NCI-H2227 treated with DMSO at 0.1 percent for 48 hours (cell line): Measurements from ENCODE around the gene FAF1.
"Not testable (repeated sequence)": the region's sequence is repeated elsewhere in the genome, so short reads cannot be mapped to it uniquely, and the experiment has no call there.

Experiments
- DNase-seq: peaks from one replicate; lab custom pipeline; 2025; lab: John Stamatoyannopoulos, UW

FAF1 gene

DNA sequence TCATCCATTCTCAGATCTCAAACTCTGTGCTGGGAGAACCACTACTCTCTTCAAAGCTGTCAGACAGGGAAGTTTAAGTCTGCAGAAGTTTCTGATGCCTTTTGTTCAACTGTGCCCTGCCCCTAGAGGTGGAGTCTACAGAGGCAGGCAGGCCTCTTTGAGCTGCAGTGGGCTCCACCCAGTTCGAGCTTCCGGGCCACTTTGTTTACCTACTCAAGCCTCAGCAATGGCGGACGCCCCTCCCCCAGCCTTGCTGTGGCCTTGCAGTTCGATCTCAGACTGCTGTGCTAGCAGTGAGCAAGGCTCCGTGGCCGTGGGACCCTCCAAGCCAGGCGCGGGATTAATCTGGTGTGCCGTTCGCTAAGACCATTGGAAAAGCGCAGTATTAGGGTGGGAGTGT, 49.7 kb downstream of the FAF1 start:
- not testable (repeated sequence) for DNase-seq

DNA sequence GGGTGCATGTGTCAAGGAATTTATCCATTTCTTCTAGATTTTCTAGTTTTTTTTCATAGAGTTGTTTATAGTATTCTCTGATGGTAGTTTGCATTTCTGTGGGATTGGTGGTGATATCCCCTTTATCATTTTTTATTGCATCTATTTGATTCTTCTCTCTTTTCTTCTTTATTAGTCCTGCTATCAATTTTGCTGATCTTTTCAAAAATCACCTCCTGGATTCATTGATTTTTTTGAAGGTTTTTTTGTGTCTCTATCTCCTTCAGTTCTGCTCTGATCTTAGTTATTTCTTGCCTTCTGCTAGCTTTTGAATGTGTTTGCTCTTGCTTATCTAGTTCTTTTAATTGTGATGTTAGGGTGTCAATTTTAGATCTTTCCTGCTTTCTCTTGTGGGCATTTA, 52.5 kb downstream of the FAF1 start:
- not testable (repeated sequence) for DNase-seq

DNA sequence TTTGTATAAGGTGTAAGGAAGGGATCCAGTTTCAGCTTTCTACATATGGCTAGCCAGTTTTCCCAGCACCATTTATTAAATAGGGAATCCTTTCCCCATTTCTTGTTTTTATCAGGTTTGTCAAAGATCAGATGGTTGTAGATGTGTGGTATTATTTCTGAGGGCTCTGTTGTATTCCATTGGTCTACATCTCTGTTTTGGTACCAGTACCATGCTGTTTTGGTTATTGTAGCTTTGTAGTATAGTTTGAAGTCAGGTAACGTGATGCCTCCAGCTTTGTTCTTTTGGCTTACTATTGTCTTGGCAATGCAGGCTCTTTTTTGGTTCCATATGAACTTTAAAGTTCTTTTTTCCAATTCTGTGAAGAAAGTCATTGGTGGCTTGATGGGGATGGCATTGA, 54.0 kb downstream of the FAF1 start:
- DNase-seq = not testable (repeated sequence)

DNA sequence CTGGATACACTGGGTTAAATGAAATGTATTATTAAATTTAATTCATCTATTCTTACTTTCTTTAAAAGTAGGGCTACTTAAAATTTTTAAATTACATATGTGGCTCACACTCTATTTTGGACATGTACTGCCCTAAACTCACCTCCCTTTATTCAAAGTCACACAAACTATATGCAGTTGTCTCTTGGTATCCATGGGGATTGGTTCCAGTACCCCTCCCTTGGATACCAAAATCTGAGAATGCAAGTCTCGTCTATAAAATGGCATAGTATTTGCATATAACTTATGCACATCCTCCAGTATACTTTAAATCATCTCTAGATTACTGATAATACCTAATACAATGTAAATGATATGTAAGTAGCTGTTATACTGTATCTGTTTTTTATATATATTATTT, 57.6 kb downstream of the FAF1 start:
- DNase-seq = no peak

DNA sequence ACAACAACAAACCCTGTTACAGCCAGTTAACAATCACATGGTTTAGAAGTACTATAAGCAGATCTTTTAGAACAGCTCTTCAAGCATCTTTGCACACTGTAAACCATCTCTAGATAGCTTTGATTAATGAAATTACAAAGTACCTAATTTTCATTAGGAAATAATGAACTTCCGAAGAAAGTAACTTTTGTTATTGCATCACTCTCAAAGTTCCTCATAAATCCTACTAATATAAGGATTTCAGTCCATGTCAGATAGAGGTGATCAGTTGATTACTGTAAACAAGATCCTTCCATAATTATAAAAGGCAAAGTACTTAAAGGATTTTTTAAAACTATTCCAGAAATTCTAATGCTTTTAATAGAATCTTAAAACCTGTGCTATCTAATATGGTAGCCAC, 58.2 kb downstream of the FAF1 start:
- no peak for DNase-seq

DNA sequence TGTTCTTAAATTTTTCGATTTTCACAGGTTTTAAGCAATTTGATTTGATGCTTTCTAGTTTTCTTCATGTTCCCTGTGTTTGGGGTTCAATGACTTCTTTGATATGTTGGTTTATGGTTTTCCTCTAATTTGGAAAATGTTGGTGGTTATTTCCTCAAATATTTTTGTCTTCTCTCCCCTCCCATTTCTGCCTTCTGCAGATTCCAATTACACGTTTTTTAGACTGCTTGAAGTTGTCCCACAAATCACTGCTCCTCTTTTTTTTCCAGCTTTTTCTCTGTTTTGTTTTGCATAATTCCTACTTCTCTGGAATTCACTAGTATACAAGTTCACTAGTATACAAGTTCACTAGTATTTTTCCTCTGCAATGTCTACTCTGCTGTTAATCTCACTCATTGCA, 61.3 kb downstream of the FAF1 start:
- no peak for DNase-seq

DNA sequence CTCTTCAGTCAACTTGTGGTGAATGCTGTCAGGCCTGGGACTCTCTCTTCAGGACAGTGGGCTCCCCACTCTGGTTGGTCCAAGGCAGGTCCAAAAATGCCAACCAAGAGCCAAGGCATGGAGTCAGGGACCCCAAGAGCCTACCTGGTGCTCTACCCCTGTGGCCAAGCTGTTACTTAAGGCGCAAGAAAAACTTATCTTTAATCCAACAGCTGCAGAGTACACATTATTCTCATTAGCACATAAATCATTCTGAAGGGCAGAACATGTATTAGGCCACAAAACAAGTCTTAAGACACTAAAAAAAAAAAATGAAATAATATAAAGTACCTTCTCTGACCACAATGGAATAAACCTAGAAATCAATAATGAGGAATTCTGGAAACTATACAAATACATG, 65.7 kb downstream of the FAF1 start:
- no peak for DNase-seq

DNA sequence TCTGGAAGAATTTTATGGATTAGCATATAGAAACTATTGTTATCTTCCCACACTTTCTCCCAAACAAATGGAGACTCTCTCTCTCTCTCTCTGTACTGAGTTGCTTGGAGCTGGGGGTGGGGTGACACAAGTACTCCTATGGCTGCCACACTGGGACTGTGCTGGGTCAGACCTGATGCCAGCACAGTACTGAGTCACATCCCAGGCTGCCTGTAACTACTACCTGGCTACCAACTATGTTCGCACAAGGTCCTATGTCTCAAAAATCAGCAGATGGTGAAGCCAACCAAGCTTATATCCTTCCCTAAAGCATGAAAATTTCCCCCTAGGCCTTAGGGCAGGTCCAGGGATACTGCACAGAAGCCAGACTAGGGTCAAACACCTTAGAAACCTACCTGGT, 66.6 kb downstream of the FAF1 start:
- DNase-seq = no peak

DNA sequence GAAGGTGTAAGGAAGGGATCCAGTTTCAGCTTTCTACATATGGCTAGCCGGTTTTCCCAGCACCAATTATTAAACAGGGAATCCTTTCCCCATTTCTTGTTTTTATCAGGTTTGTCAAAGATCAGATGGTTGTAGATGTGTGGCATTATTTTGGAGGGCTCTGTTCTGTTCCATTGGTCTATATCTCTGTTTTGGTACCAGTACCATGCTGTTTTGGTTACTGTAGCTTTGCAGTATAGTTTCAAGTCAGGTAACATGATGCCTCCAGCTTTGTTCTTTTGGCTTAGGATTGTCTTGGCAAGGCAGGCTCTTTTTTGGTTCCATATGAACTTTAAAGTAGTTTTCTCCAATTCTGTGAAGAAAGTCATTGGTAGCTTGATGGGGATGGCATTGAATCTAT, 72.5 kb downstream of the FAF1 start:
- DNase-seq = not testable (repeated sequence)

DNA sequence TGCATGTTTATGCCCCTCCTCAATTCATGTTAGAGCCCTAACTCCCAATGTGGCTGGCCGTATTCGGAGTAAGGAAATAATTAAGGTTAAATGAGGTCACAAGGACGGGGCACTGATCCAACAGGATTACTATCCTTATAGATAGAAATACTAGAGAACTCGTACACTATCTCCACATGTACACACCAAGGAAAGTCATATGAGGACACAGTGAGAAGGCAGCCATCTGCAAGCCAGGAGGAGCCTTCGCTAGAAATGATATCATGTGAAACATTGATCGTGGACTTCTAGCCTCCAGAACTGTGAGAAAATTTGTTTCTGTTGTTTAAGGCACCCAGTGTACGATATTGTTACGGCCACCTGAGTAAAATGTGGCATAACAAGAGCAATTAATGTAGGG, 79.7 kb downstream of the FAF1 start:
- DNase-seq = no peak

DNA sequence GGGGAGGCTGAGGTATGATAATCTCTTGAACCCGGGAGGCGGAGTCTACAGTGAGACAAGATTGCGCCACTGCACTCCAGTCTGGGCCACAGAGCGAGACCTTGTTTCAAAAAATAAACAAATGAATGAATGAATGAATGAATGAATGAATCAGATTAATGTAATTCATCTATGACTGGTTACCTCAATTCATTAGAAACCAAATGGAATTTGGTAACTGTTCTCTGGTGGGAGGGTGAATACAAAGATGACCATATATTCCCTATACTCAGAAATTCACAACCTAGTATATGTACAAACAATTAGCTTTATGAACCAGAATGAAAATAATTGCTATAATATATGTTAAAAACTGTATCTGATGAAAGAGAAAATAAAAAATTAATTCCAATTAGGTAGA, 80.9 kb downstream of the FAF1 start:
- no peak for DNase-seq

DNA sequence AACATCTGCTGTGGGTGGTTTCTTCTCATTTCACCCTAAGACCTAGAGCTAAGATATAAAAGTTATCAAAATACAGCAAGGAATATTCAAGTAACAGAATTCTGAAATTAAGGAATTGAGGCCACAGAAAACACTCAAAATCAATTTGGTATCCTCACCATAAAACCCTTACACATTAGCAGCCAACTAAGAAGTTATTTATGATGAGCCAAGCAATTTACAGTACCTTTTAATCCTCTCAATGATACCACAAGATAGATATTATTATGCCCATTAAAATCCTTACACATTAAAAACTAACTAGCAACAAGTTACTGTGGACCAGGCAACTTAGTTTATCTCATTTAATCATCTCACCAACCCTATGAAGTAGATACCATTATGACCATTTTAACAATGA, 81.6 kb downstream of the FAF1 start:
- DNase-seq = no peak

DNA sequence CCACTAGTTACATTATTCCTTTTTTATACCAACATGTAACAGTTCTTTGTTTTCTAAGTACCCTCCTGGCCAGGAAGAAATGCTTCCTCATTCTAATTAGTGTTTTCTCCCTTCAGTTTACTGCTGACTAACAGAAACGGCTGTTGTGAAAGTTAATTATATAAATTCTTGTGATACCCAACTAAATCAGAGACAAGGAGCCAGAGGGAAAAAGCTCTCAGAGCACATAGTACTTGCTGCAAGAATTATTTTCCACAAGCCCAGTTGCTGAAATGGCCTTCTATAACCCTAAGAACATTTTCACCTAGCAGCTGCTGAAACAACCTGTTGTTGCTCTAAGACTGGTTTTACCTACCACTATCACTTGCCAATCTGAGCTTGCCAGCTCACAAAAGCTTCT, 82.4 kb downstream of the FAF1 start:
- DNase-seq = no peak

DNA sequence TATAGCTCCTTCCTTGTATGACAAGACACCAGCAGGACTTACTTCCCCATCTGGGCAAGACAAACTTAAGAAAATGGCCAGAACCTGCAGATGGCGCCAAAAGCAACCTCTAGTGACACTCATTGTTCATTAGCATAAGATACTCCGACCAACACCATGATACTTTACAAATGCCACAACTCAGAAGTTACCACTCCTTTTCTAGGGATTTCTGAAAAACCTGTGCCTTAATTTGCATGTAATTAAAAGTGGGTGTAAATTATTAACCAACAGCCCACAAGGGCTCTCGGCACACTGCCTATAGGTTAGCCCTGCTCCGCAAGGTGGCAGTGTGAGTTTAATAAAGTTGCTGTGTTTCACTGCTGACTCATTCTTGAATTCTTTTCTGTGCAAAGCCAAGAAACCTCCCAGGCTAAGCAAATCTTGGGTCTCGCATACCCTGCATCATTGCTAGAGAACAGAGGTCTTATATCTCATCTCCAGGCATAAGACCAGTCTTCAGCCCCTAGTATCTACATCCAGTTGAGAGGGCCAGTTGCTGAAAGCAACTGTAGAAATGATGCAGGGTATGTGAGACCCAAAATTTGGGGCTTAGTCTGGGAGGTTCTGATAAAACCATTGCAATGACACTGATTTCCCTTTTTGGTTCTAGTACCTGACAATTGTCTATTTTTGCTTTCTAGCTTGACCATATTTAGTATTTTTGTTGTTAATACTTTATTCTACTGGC, 86.4 kb downstream of the FAF1 start:
- no peak for DNase-seq

DNA sequence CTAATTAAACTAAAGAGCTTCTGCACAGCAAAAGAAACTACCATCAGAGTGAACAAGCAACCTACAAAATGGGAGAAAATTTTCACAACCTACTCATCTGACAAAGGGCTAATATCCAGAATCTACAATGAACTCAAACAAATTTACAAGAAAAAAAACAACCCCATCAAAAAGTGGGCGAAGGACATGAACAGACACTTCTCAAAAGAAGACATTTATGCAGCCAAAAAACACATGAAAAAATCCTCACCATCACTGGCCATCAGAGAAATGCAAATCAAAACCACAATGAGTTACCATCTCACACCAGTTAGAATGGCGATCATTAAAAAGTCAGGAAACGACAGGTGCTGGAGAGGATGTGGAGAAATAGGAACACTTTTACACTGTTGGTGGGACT, 95.2 kb downstream of the FAF1 start:
- not testable (repeated sequence) for DNase-seq

DNA sequence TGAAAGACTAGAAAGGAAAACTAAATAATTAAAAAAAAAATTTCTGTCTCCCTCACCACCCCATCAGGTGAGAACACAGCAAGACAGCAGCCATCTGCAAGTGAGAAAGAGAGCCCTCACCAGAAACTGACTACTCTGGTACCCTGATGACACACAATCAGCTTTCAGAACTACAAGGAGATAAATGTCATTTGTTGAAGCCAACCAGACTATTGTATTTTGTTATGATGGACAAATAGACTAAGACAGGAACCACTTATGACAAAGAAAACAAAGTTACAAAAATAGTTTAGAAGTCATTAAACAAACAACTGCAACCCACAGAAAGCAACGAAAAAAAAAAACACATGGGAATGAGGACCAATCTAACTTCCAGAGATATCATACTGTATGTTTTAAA, 98.3 kb downstream of the FAF1 start:
- DNase-seq = no peak

DNA sequence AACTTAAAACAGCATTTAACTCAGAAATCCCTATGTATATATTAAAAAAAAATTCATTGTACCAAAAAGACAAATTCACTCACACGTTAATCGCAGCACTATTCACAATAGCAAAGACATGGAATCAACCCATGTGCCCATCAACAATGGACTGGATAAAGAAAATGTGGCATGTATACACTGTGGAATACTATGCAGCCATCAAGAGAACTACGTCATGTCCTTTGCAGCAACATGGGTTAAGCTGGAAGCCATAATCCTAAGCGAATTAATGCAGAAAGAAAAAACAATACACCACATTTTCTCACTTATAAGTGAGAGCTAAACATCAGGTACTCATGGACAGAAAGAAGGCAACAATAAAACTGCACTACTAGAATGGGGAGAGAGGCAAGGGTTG, 99.4 kb downstream of the FAF1 start:
- no peak for DNase-seq

DNA sequence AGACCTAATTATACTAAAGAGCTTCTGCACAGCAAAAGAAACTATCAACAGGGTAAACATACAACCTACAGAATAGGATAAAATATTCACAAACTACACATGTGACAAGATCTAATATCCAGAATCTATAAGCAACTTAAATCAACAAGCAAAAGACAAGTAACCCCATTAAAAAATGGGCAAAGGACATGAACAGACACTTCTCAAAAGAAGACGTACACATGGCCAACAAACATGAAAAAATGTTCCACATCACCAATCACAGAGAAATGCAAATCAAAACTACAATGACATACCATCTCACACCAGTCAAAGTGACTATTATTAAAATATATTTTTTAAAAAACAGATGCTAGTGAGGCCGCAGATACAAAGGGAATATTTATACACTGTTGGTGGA, 99.8 kb downstream of the FAF1 start:
- no peak for DNase-seq

DNA sequence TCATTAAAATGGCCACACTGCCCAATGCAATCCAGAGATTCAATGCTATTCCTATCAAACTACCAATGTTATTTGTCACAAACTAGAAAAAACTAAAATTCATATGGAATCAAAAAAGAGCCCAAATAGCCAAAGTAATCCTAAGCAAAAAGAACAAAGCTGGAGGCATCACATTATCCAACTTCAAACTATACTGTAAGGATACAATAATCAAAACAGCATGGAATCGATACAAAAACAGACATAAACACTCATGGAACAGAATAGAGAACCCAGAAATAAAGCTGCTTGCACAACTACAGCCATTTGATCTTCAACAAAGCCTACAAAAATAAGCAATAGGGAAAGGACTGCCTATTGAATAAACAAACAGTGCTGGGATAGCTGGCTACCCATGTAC, 100.4 kb downstream of the FAF1 start:
- no peak for DNase-seq

DNA sequence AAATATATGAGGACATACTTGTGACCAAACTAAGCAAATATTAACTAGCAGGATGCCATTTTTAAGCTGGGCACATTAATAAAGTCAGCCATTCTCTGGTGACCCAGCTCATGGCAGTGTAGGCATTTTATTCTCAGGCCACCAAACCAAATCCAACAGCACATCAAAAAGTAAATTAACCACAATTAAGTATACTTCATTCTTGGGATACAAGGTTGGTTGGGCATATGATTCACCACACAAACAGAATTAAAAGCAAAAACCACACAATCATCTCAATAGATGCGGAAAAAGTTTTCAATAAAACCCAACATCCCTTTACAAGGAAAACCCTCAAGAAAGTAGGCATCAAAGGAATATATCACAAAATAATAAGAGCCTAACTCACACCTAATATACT, 101.3 kb downstream of the FAF1 start:
- DNase-seq = no peak

DNA sequence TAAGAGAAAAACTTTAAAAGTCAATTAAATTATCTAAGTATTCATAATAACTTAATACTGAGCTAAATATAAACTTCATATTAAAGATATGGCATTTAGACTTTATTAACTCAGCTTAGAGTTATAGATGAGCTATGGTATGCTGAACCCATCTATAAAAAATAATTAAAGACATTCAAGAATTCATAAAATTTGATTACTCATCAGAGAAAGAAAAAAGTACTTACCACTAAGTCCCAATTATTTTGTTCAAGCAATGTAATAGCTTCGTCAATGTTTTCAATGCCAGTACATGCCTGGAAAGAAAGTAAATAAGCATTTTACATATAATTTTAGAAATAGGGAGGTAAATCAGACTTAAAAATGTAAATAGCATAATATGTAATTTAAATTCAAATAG, 102.4 kb downstream of the FAF1 start:
- no peak for DNase-seq

DNA sequence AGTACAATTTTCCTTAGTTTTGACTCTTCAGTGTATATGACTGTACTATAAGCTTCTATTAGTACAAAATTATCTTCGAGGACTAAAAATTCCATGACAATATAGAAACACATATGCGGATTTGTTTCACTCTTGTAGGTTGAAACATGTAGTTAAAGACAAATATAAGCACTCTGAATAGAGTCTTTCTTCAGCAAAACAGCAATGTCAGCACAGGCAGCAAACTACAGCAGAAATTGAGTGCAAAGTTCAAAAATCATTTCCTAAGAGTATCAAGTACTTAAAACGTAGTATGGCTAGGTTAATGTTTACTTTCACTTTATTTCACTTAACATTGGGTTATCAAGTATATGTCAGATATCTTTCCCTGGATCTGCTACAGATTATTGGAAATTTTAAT, 106.7 kb downstream of the FAF1 start:
- DNase-seq = no peak

DNA sequence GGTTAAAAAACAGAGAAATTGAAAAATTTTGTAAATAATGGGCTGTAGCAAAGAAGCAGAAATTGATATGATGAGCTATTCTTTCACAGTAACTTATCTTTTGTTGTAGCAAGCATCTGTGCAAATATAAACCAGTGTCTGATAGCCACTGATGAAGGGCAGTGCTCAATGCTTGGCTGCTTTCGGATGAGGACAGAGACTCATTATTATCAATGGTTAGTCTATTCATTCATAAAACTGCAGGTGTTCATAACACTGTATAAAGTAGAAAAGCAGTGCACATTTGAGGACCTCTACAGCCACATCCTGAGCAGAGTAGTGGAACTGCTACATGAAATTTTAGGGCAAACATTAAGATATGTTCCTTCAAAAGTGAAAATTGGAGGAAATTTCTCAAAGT, 107.2 kb downstream of the FAF1 start:
- DNase-seq = no peak

DNA sequence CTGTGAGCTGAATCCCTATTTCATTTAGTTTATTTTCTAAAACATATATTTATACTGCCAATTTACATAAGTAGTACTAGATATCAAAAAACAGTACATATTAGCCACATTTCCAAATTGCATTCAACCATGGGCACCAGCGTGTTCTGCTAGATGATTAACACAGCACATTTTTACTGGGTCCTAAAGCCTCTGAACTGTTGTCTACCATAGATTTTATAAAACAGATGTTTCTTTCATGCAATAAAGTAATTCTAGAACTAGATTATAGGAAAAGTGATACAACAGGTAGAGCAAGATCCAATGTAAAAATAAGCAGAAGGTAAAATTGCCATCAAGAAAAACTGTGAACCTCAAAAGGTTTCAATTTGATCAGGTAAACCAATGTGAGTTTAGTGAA, 108.6 kb downstream of the FAF1 start:
- no peak for DNase-seq

DNA sequence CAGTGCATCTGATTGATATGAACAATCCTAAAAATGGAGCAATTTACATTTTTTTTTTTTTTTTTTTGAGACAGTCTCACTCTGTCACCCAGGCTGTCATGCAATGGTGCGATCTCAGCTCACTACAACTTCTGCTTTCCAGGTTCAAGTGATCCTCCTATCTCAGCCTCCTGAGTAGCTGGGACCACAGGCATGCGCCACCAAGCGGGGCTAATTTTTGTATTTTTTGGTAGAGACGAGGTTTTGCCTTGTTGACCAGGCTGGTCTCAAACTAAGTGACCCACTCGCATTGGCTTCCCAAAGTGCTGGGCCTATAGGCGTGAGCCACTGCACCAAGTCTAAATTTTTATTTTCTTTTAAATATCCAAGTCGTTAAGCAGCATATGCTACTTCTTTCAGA, 109.0 kb downstream of the FAF1 start:
- DNase-seq = no peak
